SU-DHL-6 (cell line): Measurements from ENCODE around the gene MT3.

ENCODE experiments used
- CTCF ChIP-seq: fragments of 200-600 bp; sonication (generic); IDR thresholded peaks from one replicate; pipeline ENCODE4 v1.5.1; 2017; ENCODE audit warnings: antibody characterized with exemption, mild to moderate bottlenecking, low read length, moderate library complexity; ENCODE audit not compliant: insufficient read depth, poor library complexity, severe bottlenecking
- EZH2phosphoT487 ChIP-seq: fragments of 200-600 bp; sonication (generic), shearing (Covaris generic); conservative IDR thresholded peaks from 2 replicates; pipeline ENCODE4 v1.6.1; 2018; ENCODE audit warnings: mild to moderate bottlenecking, antibody characterized with exemption, low read length, moderate library complexity, mixed read lengths

- TF ChIP-seq CTCF: no peak
- no peak for TF ChIP-seq EZH2phosphoT487
Observed at GRCh38 chr16:56594292-56594619, 4.9 kb downstream of the MT3 start.
